Breast epithelium (tissue), 3 donors: Measurements from ENCODE around the gene HIPK3.

Experiments
- CTCF ChIP-seq, 3 donors: fragments of 450-650 bp; IDR thresholded peaks; one replicate each; pipeline ENCODE4 v1.5.1; 2016 to 2017; ENCODE audit warnings: antibody characterized with exemption in 3 of 3, mild to moderate bottlenecking in 3 of 3, moderate library complexity in 3 of 3
- POLR2A ChIP-seq: fragments of 450-650 bp; IDR thresholded peaks from one replicate; pipeline ENCODE4 v1.6.1; 2016; ENCODE audit warnings: antibody characterized with exemption, mild to moderate bottlenecking, moderate library complexity
- POLR2AphosphoS5 ChIP-seq, 3 donors: sonication (generic); formaldehyde crosslinking; IDR thresholded peaks; one replicate each; pipeline ENCODE4 v1.6.1; 2017; ENCODE audit warnings: antibody characterized with exemption in 3 of 3

GRCh38 chr11:33258631-33259205 lies 1.5 kb downstream of the HIPK3 start:
- TF ChIP-seq CTCF (IDR thresholded peaks at IDR 0.05) = peak in 1 of 3 donors; percentile 5
- no peak for TF ChIP-seq POLR2AphosphoS5 (IDR thresholded peaks at IDR 0.05)
- TF ChIP-seq POLR2A = no peak
